ENCODE measurements around the gene NRXN3. TPM values are rescaled to one million over a fixed set of nuclear protein-coding genes. Genes with fewer than 3 reads are reported as not detected.
A peak's percentile ranks its signal among the peaks of the same experiment; 100 is the strongest.

NRXN3 gene
- total RNA-seq, 1 donor from 2014 or later, result 11.4 TPM

- H3K36me3 Mint-ChIP-seq, result no peaks in the 10 kb centered on the region
- TF ChIP-seq CTCF (IDR thresholded peaks at IDR 0.05; ENCODE audit: unreplicated experiment), result no peak
- no peak overlapping the region for H3K27ac Mint-ChIP-seq
- H3K9me3 Mint-ChIP-seq, result no peaks in the 10 kb centered on the region
- H3K4me1 Mint-ChIP-seq, result peaks cover 41% of the 10 kb centered on the region
- no peak for DNase-seq (ENCODE audit: low spot score in 2 of 2, unreplicated experiment in 2 of 2)
- no peak overlapping the region for H3K4me3 Mint-ChIP-seq
- no peaks in the 10 kb centered on the region for H3K27me3 Mint-ChIP-seq (ENCODE audit: low read depth)
Measured at GRCh38 chr14:79515158-79515557, 1345.0 kb downstream of the NRXN3 start.

GRCh38 chr14:79516009-79516408 is 1345.8 kb downstream of the NRXN3 start:
- Mint-ChIP-seq H3K4me1 (peaks cover 34% of the 10 kb centered on the region), H3K9me3 (peaks cover 1% of the 10 kb centered on the region), H3K27me3 (ENCODE audit: low read depth) (no peaks in the 10 kb centered on the region), H3K36me3 (peaks cover 3% of the 10 kb centered on the region), H3K27ac (no peak overlapping the region), H3K4me3 (no peak overlapping the region)
- no peak for DNase-seq (ENCODE audit: low spot score in 2 of 2, unreplicated experiment in 2 of 2)
- TF ChIP-seq CTCF (IDR thresholded peaks at IDR 0.05; ENCODE audit: unreplicated experiment), result no peak

DNA sequence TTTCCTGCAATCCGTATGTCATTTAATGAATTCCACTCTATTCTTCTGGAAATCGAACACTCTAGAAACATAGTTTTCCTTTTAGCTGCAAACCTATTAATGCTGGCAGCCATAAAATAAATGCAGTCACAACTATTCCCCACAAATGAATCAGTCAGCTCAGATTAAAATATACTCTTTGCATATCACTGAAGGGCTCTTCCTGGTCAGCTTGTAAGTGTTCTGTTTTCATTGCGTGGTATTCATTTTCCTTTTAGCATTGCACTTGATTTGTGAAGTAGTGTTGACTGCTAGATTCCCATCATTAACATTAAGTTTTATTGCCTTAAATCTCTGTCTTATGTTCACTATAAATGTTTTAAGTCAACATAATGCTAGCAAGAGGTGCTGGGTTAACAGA is 1355.2 kb downstream of the NRXN3 start:
- no peak overlapping the region for H3K27ac Mint-ChIP-seq
- no peaks in the 10 kb centered on the region for H3K27me3 Mint-ChIP-seq (ENCODE audit: low read depth)
- peaks cover 14% of the 10 kb centered on the region for H3K4me1 Mint-ChIP-seq
- TF ChIP-seq CTCF (IDR thresholded peaks at IDR 0.05; ENCODE audit: unreplicated experiment), result no peak
- H3K36me3 Mint-ChIP-seq, result peaks cover 2% of the 10 kb centered on the region
- H3K4me3 Mint-ChIP-seq, result no peak overlapping the region
- H3K9me3 Mint-ChIP-seq, result peaks cover 13% of the 10 kb centered on the region
- DNase-seq (ENCODE audit: low spot score in 2 of 2, unreplicated experiment in 2 of 2), result no peak

DNA sequence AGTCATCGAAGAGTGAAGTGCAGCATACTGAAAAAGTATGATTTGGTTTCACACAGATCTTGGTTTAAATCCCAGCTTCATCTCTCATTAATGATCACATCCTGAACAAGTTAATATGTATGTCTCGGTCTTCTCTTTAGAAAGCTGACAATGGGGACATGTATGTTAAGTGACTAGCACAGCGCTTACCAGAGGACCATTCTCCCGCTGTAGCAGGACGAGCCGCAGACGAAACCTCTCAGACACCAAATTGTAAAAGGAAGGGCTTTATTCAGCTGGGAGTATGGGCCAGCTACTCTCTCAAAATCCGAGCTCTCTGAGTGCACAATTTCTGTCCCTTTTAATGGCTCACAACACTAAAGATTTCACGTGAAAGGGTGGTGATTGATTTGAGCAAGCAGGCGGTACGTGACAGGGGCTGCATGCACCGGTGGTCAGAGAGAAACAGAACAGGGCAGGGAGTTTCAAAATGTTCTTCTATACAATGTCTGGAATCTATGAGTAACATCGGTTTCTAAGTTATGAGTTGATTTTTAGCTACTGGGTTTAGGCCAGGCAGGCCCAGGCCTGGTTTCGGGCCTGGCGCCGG is 1358.7 kb downstream of the NRXN3 start:
- Mint-ChIP-seq H3K4me1 (peaks cover 14% of the 10 kb centered on the region), H3K36me3 (no peaks in the 10 kb centered on the region), H3K27ac (peak overlapping the region; percentile 94), H3K4me3 (no peak overlapping the region), H3K27me3 (ENCODE audit: low read depth) (no peaks in the 10 kb centered on the region), H3K9me3 (no peaks in the 10 kb centered on the region)
- no peak for DNase-seq (ENCODE audit: low spot score in 2 of 2, unreplicated experiment in 2 of 2)
- no peak for TF ChIP-seq CTCF (IDR thresholded peaks at IDR 0.05; ENCODE audit: unreplicated experiment)

DNA sequence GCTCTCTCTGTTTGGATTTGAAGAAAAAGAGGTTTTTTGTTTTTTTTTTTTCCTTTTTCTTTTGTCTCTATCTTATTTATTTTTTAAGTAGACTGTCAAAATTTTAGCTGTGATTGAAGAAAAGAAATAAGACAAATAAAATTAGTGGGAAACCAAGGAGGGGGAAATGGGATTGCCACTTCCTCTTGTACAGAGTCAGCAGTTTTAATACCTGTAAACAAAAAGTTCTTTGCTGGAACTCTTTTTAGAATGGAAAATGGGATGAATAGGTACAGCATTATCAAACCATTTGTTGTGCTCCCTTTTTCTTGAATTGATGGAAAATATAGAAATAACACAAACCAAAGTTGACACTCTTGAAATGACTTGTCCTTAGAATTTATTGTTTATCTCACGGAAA is 1360.4 kb downstream of the NRXN3 start:
- TF ChIP-seq CTCF (IDR thresholded peaks at IDR 0.05; ENCODE audit: unreplicated experiment), result no peak
- Mint-ChIP-seq H3K4me1 (peaks cover 14% of the 10 kb centered on the region), H3K4me3 (no peak overlapping the region), H3K36me3 (no peaks in the 10 kb centered on the region), H3K9me3 (no peaks in the 10 kb centered on the region), H3K27ac (no peak overlapping the region), H3K27me3 (ENCODE audit: low read depth) (no peaks in the 10 kb centered on the region)
- DNase-seq (ENCODE audit: low spot score in 2 of 2, unreplicated experiment in 2 of 2), result no peak

Data from mesothelial cell of epicardium (in vitro differentiated cells).